DOHH2 (cell line): Measurements from ENCODE around the gene EPB41.

ENCODE experiments used
- H3F3A ChIP-seq: fragments of 200-600 bp; sonication (generic), shearing (Covaris generic); 2 replicates; pipeline ENCODE4 v1.6.0; 2016; ENCODE audit warnings: antibody characterized with exemption, mild to moderate bottlenecking; ENCODE audit not compliant: control insufficient read depth, insufficient read depth
- H3K27ac ChIP-seq: fragments of 200-600 bp; sonication (generic); 2 replicates; pipeline ENCODE4 v1.5.1; 2014; ENCODE audit warnings: low read depth, mild to moderate bottlenecking, low read length, moderate library complexity
- H3K27me3 ChIP-seq: fragments of 200-600 bp; sonication (generic); 2 replicates; pipeline ENCODE4 v1.6.1; 2014; ENCODE audit warnings: mild to moderate bottlenecking, low read length, mixed read lengths; ENCODE audit not compliant: control insufficient read depth
- H3K36me3 ChIP-seq: fragments of 200-600 bp; sonication (generic); 2 replicates; pipeline ENCODE4 v1.6.1; 2014; ENCODE audit warnings: mild to moderate bottlenecking, low read length, moderate library complexity, mixed read lengths; ENCODE audit not compliant: control insufficient read depth
- H3K4me1 ChIP-seq: fragments of 200-600 bp; sonication (generic); 2 replicates; pipeline ENCODE4 v1.6.1; 2014; ENCODE audit warnings: mild to moderate bottlenecking, low read length, mixed read lengths; ENCODE audit not compliant: control insufficient read depth
- H3K4me2 ChIP-seq: fragments of 200-600 bp; sonication (generic); 2 replicates; pipeline ENCODE4 v1.6.0; 2014; ENCODE audit warnings: mild to moderate bottlenecking, low read length, moderate library complexity
- H3K4me3 ChIP-seq: fragments of 200-600 bp; sonication (generic); 2 replicates; pipeline ENCODE4 v1.5.1; 2014; ENCODE audit warnings: mild to moderate bottlenecking, low read length, mixed read lengths
- H3K79me2 ChIP-seq: fragments of 200-600 bp; sonication (generic); 2 replicates; pipeline ENCODE4 v1.6.1; 2014; ENCODE audit warnings: mild to moderate bottlenecking, low read length, mixed read lengths; ENCODE audit not compliant: control insufficient read depth
- H3K9me2 ChIP-seq: fragments of 200-600 bp; sonication (generic); replicated peaks from 2 replicates; pipeline ENCODE4 v1.6.1; 2014; ENCODE audit warnings: mild to moderate bottlenecking, low read length, mixed read lengths; ENCODE audit not compliant: control insufficient read depth
- H3K9me3 ChIP-seq: fragments of 200-600 bp; sonication (generic); 2 replicates; pipeline ENCODE4 v1.6.1; 2014; ENCODE audit warnings: antibody characterized with exemption, low read length, mixed read lengths; ENCODE audit not compliant: control insufficient read depth, insufficient read depth
- H4K20me1 ChIP-seq: fragments of 200-600 bp; sonication (generic); 2 replicates; pipeline ENCODE4 v1.6.0; 2014; ENCODE audit warnings: low read depth, mild to moderate bottlenecking, antibody characterized with exemption, low read length, moderate library complexity; ENCODE audit not compliant: control insufficient read depth, insufficient read depth
- EZH2phosphoT487 ChIP-seq: fragments of 200-600 bp; sonication (generic); IDR thresholded peaks from 2 replicates; pipeline ENCODE4 v1.6.1; 2017; ENCODE audit warnings: borderline replicate concordance, mild to moderate bottlenecking, antibody characterized with exemption, low read length, moderate library complexity, mixed read lengths
- TF ChIP-seq, protein P1 (sequence below): fragments of 200-600 bp; sonication (generic); IDR thresholded peaks from one replicate; pipeline ENCODE4 v1.5.1; 2014; ENCODE audit warnings: antibody characterized with exemption, mild to moderate bottlenecking, low read depth, low read length; ENCODE audit not compliant: poor library complexity, severe bottlenecking

The EPB41 gene

DNA sequence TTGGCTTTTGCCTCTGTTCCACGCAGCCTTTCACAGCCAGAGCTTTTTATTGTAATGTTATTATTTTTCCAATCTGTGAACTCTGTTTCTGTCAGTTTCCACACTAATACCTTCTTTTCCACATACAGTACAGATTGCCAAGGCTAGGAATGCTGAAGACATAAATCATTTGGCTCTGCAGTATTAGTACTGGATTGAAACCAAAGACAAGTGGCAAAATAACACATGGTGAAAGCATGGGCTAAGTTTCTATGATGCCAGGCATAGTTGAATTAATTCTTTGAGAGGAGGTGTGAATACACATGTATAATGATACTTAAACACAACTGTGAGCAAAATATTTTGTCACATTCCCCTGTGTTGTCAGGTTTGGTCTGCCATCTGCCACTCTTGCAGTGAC is 135.8 kb downstream of the EPB41 start:
- H3K4me2 ChIP-seq = no peak overlapping the region
- H3F3A ChIP-seq = peaks cover 4% of the 10 kb centered on the region; the same call in 1 of the 2 replicates

DNA sequence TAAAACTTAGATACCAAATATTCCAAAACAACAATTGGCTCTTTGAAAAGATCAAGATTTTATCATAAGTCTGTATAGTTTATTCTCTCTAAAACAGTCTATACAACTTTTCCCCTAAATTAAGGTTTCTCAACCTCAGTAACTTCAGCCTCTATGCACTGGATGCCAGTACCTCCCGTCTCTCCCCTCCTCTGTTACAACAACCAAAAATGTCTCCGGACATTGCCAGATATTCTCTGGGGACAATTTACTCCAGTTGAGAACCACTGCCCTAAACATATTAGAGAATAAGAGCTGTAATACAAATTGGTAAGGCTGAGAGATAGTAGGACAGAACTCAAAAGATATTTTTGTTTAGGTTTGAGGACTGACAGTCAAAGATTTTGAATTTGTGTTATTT is 137.7 kb downstream of the EPB41 start:
- TF ChIP-seq EZH2phosphoT487 = no peak
- TF ChIP-seq, protein P1, sequence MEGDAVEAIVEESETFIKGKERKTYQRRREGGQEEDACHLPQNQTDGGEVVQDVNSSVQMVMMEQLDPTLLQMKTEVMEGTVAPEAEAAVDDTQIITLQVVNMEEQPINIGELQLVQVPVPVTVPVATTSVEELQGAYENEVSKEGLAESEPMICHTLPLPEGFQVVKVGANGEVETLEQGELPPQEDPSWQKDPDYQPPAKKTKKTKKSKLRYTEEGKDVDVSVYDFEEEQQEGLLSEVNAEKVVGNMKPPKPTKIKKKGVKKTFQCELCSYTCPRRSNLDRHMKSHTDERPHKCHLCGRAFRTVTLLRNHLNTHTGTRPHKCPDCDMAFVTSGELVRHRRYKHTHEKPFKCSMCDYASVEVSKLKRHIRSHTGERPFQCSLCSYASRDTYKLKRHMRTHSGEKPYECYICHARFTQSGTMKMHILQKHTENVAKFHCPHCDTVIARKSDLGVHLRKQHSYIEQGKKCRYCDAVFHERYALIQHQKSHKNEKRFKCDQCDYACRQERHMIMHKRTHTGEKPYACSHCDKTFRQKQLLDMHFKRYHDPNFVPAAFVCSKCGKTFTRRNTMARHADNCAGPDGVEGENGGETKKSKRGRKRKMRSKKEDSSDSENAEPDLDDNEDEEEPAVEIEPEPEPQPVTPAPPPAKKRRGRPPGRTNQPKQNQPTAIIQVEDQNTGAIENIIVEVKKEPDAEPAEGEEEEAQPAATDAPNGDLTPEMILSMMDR = no peak
- no peaks in the 10 kb centered on the region for H3K4me1 ChIP-seq
- H3K36me3 ChIP-seq = peaks cover 5% of the 10 kb centered on the region
- no peaks in the 10 kb centered on the region for H3F3A ChIP-seq
- no peak overlapping the region for H3K4me2 ChIP-seq
- no peaks in the 10 kb centered on the region for H3K79me2 ChIP-seq
- no peaks in the 10 kb centered on the region for H4K20me1 ChIP-seq
- no peak overlapping the region for H3K27ac ChIP-seq
- no peaks in the 10 kb centered on the region for H3K9me3 ChIP-seq
- no peaks in the 10 kb centered on the region for H3K9me2 ChIP-seq
- H3K27me3 ChIP-seq = no peaks in the 10 kb centered on the region
- no peak overlapping the region for H3K4me3 ChIP-seq

More for the DNA sequence above, 135.8 kb downstream of the EPB41 start:
- Histone ChIP-seq H3K27ac (no peak overlapping the region), H3K27me3 (no peaks in the 10 kb centered on the region), H3K4me3 (no peak overlapping the region), H3K36me3 (peaks cover 5% of the 10 kb centered on the region), H3K9me3 (no peaks in the 10 kb centered on the region), H3K9me2 (no peaks in the 10 kb centered on the region), H3K79me2 (no peaks in the 10 kb centered on the region), H4K20me1 (no peaks in the 10 kb centered on the region), H3K4me1 (no peaks in the 10 kb centered on the region)
- TF ChIP-seq EZH2phosphoT487 = no peak
- TF ChIP-seq, protein P1 = no peak

DNA sequence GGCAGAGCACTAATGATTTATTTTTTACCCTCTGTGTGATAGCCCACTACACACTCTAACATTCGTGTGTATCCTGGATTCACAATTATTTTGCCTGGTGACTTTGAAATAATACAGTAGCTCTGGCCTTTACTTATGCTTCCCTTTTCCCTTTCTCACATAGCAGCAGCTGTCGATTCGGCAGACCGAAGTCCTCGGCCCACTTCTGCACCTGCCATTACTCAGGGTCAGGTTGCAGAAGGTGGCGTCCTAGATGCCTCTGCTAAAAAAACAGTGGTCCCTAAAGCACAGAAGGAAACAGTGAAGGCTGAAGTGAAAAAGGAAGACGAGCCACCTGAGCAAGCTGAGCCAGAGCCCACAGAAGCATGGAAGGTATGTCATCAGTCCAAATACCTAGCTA is 138.6 kb downstream of the EPB41 start:
- Histone ChIP-seq H3K79me2 (no peaks in the 10 kb centered on the region), H3K4me2 (no peak overlapping the region), H3K4me3 (no peak overlapping the region), H3K36me3 (peaks cover 5% of the 10 kb centered on the region), H3K9me2 (no peaks in the 10 kb centered on the region), H4K20me1 (no peaks in the 10 kb centered on the region), H3K9me3 (no peaks in the 10 kb centered on the region), H3F3A (no peaks in the 10 kb centered on the region), H3K27ac (no peak overlapping the region), H3K27me3 (no peaks in the 10 kb centered on the region), H3K4me1 (no peaks in the 10 kb centered on the region)
- TF ChIP-seq, protein P1 = no peak
- TF ChIP-seq EZH2phosphoT487 = no peak

DNA sequence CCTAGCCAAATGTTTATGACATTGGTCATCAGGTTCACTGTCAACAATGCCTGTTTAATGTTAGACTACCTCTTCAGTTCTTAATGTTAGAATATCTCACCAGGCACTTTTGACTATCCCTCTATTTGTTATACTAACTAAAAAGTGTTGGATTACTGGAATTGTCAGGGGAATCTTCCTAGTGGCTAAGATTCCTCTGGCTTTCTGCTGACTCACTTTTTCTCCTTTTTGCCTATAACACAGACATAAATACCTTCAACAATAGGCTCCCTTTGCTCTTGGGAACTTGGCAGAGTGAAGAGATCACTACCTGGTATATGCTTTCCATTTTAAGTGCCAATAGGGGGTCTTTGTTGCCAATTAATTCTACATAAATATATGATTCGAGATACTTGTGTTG is 140.8 kb downstream of the EPB41 start:
- Histone ChIP-seq H3K4me1 (no peaks in the 10 kb centered on the region), H3K9me3 (no peaks in the 10 kb centered on the region), H3K36me3 (peaks cover 5% of the 10 kb centered on the region), H3K4me3 (no peak overlapping the region), H3F3A (no peaks in the 10 kb centered on the region), H3K9me2 (no peaks in the 10 kb centered on the region), H3K27me3 (no peaks in the 10 kb centered on the region), H3K27ac (no peak overlapping the region), H4K20me1 (no peaks in the 10 kb centered on the region), H3K79me2 (no peaks in the 10 kb centered on the region), H3K4me2 (no peak overlapping the region)
- no peak for TF ChIP-seq EZH2phosphoT487
- TF ChIP-seq, protein P1 = no peak
